Kidney (tissue), 14 donors: Measurements from ENCODE around the gene EGFLAM. TPM values are rescaled to one million over a fixed set of nuclear protein-coding genes. Genes with fewer than 3 reads are reported as not detected.
"Not testable (repeated sequence)": the region's sequence is repeated elsewhere in the genome, so short reads cannot be mapped to it uniquely, and the experiment has no call there.

Experiments
- DNase-seq, 5 donors: peaks; one replicate each; pipeline ENCODE4 v3.0.0-alpha.2; 2013 to 2020
- FAIRE-seq: peaks from 2 replicates; lab custom pipeline; 2012; peaks lifted over from hg19 to GRCh38; lab: Jason Lieb, UNC
- H3K27ac ChIP-seq, 2 donors: one replicate each; pipeline ENCODE4 v1.7.0; 2013; ENCODE audit warnings: low read depth in 2 of 2, low read length in 2 of 2, inconsistent platforms in 1 of 2
- H3K27me3 ChIP-seq: one replicate; pipeline ENCODE4 v1.7.1; 2013; ENCODE audit warnings: low read length, inconsistent platforms; ENCODE audit not compliant: control insufficient read depth, insufficient read depth
- H3K36me3 ChIP-seq, 3 donors: one replicate each; pipeline versions ENCODE4 v1.7.0 to v1.7.1; 2013; ENCODE audit warnings: low read length in 3 of 3, control low read depth in 1 of 3, inconsistent platforms in 1 of 3; ENCODE audit not compliant: insufficient read depth in 3 of 3, control insufficient read depth in 2 of 3
- H3K4me1 ChIP-seq, 3 donors: one replicate each; pipeline versions ENCODE4 v1.7.0 to v1.7.1; 2013; ENCODE audit warnings: low read length in 3 of 3, inconsistent platforms in 1 of 3, low read depth in 1 of 3; ENCODE audit not compliant: control insufficient read depth in 2 of 3, insufficient read depth in 2 of 3
- H3K4me3 ChIP-seq, 3 donors: one replicate each; pipeline versions ENCODE4 v1.7.0 to v1.8.1; 2013; ENCODE audit warnings: low read length in 3 of 3, control low read depth in 1 of 3, inconsistent platforms in 1 of 3
- H3K9ac ChIP-seq, 3 donors: one replicate each; pipeline versions ENCODE4 v1.7.0 to v1.7.1; 2013; ENCODE audit warnings: low read length in 3 of 3, control low read depth in 1 of 3, inconsistent platforms in 1 of 3
- H3K9me3 ChIP-seq, 3 donors: one replicate each; pipeline versions ENCODE4 v1.7.0 to v1.7.1; 2013; ENCODE audit warnings: low read length in 3 of 3, control low read depth in 1 of 3, inconsistent platforms in 1 of 3; ENCODE audit not compliant: control insufficient read depth in 2 of 3, insufficient read depth in 1 of 3
- intact Hi-C: fragments of 100-400 bp; cut with DNase I; formaldehyde crosslinking; loops from one replicate; pipeline ENCODE4 v1.11.1; 2022
- polyA plus RNA-seq: library from polyadenylated mRNA; stranded (reverse); fragments of 350-450 nt; fragmentation: Illumina TruSeq; extraction: RNeasy Lipid Tissue Mini Kit (QIAGEN cat#74804); gene quantifications from one replicate; pipeline ENCODE4 v1.2.3, GENCODE V29; 2014; ENCODE audit warnings: low read depth, low replicate concordance; ENCODE audit not compliant: insufficient read depth
- total RNA-seq: library from RNA; stranded (reverse); fragmentation: NEBNext Ultra II Directional; extraction: Animal tissue kit (Norgen Biotek cat#: 25700); gene quantifications from one replicate; pipeline ENCODE4 v1.2.1, GENCODE V29; 2021
- TF ChIP-seq, protein P1 (sequence below): IDR thresholded peaks from 3 replicates; pipeline ENCODE4 v1.5.1; 2012; ENCODE audit warnings: mild to moderate bottlenecking, moderate library complexity, borderline replicate concordance; ENCODE audit not compliant: insufficient read depth; ENCODE audit errors: extremely low read depth
- donor health status: control.
- donor health status: control.
- donor health status: control.
- donor health status: control.
- donor health status: control.
- donor health status: DM: yes; HTN: yes; CAD: no.
- donor health status: Normal renal cell carcinoma (clear cell type).

Gene EGFLAM
- total and polyA plus RNA-seq, 2 donors from 2014 or later, result 5.1 to 5.9 TPM

GRCh38 chr5:38410304-38410990 is 152.1 kb downstream of the EGFLAM start:
- TF ChIP-seq, protein P1, sequence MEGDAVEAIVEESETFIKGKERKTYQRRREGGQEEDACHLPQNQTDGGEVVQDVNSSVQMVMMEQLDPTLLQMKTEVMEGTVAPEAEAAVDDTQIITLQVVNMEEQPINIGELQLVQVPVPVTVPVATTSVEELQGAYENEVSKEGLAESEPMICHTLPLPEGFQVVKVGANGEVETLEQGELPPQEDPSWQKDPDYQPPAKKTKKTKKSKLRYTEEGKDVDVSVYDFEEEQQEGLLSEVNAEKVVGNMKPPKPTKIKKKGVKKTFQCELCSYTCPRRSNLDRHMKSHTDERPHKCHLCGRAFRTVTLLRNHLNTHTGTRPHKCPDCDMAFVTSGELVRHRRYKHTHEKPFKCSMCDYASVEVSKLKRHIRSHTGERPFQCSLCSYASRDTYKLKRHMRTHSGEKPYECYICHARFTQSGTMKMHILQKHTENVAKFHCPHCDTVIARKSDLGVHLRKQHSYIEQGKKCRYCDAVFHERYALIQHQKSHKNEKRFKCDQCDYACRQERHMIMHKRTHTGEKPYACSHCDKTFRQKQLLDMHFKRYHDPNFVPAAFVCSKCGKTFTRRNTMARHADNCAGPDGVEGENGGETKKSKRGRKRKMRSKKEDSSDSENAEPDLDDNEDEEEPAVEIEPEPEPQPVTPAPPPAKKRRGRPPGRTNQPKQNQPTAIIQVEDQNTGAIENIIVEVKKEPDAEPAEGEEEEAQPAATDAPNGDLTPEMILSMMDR, result no peak
- H3K27ac ChIP-seq, result no peak overlapping the region
- DNase-seq, result no peak
- H3K4me3 ChIP-seq, result no peak overlapping the region
- FAIRE-seq, result no peak
- no peaks in the 10 kb centered on the region for H3K27me3 ChIP-seq
- no peaks in the 10 kb centered on the region for H3K36me3 ChIP-seq
- intact Hi-C loops, result no loop called here
- H3K4me1 ChIP-seq, result no peaks in the 10 kb centered on the region
- H3K9ac ChIP-seq, result no peak overlapping the region
- no peaks in the 10 kb centered on the region for H3K9me3 ChIP-seq

GRCh38 chr5:38413696-38414095 is 155.3 kb downstream of the EGFLAM start:
- H3K4me1 ChIP-seq, result no peaks in the 10 kb centered on the region
- H3K9me3 ChIP-seq, result no peaks in the 10 kb centered on the region
- FAIRE-seq (no peak), DNase-seq (no peak)
- no peak overlapping the region for H3K27ac ChIP-seq
- H3K4me3 ChIP-seq, result no peak overlapping the region
- TF ChIP-seq, protein P1, result no peak
- intact Hi-C loops, result no loop called here
- no peak overlapping the region for H3K9ac ChIP-seq
- no peaks in the 10 kb centered on the region for H3K36me3 ChIP-seq
- no peaks in the 10 kb centered on the region for H3K27me3 ChIP-seq

GRCh38 chr5:38414348-38414747 is 156.0 kb downstream of the EGFLAM start:
- Histone ChIP-seq H3K9me3 (no peaks in the 10 kb centered on the region), H3K4me1 (no peaks in the 10 kb centered on the region), H3K36me3 (no peaks in the 10 kb centered on the region), H3K27ac (no peak overlapping the region), H3K27me3 (no peaks in the 10 kb centered on the region), H3K4me3 (no peak overlapping the region), H3K9ac (no peak overlapping the region)
- FAIRE-seq, result no peak
- DNase-seq, result no peak
- TF ChIP-seq, protein P1, result no peak
- intact Hi-C loops, result no loop called here

DNA sequence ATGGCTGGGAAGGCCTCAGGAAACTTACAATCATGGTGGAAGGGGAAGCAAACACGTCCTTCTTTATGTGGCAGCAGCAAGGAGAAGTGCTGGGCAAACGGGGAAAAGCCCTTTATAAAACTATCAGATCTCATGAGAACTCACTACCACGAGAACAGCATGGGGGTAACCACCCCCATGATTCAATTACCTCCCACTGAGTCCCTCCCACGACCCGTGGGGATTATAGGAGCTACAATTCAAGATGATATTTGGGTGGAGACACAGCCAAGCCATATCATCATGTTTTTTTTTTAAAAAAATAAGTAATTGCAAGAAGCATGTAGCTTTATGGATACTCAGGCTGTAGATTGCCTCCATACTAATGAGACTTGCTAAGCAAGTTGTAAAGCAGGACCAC is 157.4 kb downstream of the EGFLAM start:
- H3K27ac ChIP-seq, DNase-seq, H3K36me3 ChIP-seq, H3K9me3 ChIP-seq, intact Hi-C loops, H3K27me3 ChIP-seq, FAIRE-seq, H3K4me1 ChIP-seq, H3K9ac ChIP-seq, H3K4me3 ChIP-seq: not testable (repeated sequence)
